HG02571 (cell line): ENCODE data around the gene CST11.

Experiments
- ATAC-seq: cut with Tn5 transposase; IDR thresholded peaks from one replicate; pipeline ENCODE4 v1.9.1; 2021; ENCODE audit warnings: mild to moderate bottlenecking, moderate library complexity; ENCODE audit not compliant: unreplicated experiment

Gene CST11

GRCh38 chr20:23420943-23421931 is 31.4 kb downstream of the CST11 start, which contains the start of gene NAPB:
NAPB (minus strand) TSS chr20:23421488; CDS start chr20:23421402, 86 bp downstream.
- peak; percentile 96 for ATAC-seq

GRCh38 chr20:23419995-23420901 is 32.4 kb downstream of the CST11 start:
- peak; percentile 34 for ATAC-seq

GRCh38 chr20:23419657-23419994 is 33.0 kb downstream of the CST11 start:
- no peak for ATAC-seq

- ATAC-seq: no peak
Observed at GRCh38 chr20:23417861-23418260, 34.8 kb downstream of the CST11 start.

DNA sequence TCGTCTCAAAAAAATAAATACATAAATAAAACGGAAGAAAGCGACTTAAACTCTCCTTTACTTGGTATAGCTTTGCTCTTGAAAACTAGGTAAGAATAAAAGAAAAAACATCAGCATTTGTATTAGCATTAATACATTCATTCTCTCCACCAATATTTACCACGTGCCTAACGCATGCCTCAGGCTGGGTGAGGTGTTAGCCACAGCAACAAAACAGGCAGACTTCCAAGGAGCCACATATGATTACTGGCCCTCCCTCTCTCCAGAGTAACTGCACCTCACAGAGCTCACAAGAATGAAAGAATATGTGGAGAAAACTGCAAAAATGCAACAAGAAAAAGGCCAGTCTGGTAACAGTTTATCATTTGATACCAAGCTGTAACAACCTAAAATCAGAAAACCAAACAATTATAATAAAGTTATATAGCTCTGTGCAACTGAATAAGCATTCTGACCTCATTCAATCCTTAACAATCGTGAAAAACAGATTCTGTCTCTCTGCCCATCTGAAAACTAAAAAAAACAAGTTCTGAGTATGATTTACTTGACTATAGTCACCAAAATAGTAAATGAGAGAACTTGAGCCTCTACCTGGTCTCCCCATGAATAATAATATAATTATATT is 36.6 kb downstream of the CST11 start:
- no peak for ATAC-seq

GRCh38 chr20:23415555-23415954 is 37.1 kb downstream of the CST11 start:
- ATAC-seq: no peak

DNA sequence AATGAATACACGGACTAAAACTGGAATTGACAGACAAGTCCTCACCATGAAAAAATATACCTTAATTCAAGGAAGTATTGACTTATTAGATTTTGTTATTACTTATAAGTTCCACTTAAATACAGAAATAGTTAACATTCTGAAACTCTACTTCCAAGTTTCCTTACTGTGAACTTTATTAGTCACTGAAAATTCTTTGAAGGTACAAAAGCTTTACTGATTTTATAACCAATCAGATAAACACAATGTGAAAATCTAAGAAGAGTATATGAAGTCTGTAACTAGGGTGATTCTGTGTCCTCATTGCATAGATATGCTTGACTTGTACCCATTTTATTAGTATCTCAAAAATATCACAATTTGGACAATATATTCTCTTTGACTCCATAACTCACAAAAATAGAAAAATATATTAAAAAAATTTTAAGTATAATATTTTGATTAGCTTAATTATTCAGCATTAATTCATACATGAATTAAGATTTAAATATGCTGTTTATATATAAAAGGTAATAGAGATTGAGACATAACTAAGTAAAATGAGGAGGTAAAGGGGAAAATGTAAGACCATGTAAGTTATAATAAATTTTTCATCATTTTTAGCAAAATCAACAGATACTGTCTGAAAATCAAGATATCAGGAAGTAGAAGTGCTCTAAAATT is 38.0 kb downstream of the CST11 start:
- ATAC-seq: no peak

DNA sequence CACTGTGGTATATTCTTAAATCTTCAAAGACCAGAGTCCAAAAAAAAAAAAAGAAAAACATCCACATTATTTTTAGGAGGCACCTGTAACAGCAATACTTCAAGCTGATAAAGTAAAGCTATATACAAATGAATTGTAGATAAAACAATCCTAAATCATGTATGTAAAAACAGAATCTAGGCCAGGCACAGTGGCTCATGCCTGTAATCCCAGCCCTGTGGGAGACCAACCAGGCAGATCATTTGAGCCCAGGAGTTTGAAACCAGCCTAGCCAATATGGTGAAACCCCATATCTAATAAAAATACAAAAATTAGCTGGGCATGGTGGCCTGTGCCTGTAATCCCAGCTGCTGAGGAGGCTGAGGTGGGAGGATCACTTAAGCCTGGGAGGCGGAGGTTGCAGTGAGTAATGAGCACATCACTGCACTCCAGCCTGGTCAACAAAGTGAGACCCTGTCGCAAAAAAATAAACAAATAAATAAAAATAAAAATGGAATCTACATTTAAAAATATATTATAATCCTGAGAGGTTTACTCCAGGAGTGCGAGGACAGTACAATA is 38.7 kb downstream of the CST11 start:
- ATAC-seq: no peak

DNA sequence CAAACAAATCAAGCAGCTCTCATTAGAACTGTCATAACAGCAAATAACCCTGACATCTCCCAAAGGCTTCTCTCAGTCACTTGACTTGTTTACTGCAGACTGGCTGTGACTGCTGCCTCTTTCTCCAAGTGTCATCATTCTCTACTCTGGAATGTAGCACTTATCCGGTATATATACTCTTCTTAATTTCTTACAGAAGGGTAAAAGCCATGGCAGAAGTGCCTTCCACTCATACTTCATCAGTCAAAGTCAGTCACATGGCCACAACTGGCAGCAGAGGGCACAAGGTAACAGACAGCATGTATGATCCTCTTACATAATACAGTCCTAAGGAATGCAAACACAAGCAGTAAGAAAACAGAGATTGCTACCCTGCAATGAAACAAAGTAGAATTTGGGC is 40.6 kb downstream of the CST11 start:
- no peak for ATAC-seq

DNA sequence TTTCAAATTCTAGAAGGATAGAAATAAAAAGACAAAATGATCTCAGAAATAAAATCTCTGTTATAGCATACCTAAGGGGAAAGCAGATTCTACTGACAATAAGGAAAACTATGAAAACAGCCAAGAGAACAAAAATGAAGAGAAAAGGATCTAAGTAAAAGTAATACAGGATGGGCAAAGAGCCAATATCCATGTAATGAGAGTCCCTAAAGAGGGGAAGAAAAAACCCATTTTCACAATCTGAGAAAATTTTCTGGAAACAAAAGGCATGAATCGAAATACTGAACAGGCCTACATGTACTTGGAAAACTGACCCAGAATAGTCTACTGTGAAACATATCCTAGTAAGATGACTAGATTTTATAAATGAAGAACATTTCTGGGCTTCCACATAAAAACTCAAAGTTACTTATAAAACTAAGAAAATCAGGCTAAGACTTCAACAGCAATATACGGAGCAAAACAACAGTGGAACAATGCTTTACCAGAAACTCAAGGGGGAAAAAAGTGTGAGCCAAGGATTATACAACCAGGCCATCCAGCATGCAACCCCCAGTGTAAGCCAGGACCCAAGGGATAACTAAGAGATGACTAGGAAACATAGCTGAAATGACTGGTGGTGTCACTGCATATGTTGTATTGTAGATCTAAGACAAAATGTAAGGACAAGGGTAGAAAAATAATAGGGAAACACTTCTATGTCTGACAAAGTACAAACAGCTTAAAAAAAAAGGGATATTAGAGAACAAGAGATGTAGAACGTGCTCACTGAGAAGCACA is 41.6 kb downstream of the CST11 start:
- ATAC-seq: no peak

- ATAC-seq: no peak
Observed at GRCh38 chr20:23409800-23410199, 42.9 kb downstream of the CST11 start.

- no peak for ATAC-seq
Observed at GRCh38 chr20:23408957-23409356, 43.7 kb downstream of the CST11 start.

DNA sequence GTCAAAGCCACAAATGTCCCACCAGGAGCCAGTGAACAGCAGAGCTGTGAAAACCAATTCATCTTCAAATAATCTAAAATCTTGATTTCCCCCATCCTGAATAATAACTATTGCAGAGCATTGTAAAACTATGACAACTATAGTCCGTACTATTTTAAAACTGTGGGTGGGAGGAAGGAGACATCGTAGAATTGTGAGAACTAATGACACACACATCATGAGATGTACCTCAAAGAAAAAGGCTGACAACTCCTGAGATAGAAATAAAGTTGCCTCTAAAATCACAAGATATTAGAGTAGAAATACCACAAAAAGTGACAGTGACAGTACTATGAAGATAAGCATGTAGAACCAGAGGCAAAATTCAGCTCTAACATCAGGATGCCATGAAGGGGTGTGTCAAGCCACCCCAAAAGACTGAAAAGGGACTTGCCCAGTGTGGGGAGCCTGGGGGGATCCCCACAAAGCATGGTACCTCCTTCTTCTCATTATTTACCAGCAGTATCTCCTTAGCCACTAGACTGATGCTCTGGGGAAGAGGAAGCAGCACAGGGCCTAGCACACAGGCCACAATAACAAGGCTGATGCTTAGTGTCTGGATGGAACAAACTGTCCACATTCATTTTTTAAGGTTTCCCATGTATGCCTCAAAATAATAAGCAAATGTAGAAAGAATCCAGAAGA is 44.8 kb downstream of the CST11 start:
- peak; percentile 85 for ATAC-seq

DNA sequence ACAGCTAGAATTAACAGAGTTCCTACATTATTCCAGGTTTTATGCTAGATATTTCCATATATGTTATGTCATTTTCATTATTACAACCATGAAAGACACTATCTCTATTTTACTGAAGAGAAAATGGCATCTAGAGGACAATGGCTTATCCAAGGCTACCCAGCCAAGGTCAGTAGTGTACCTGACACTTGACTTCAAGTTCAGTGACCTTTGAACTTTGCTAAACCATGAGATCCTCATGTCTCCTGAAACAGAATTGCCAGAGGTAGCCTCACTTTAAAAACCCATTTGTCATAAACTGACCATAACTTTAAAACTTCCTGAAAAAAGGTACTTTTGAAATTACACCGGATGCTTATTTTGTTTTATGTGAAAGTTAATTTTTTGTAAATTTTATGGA is 45.8 kb downstream of the CST11 start:
- ATAC-seq: no peak

DNA sequence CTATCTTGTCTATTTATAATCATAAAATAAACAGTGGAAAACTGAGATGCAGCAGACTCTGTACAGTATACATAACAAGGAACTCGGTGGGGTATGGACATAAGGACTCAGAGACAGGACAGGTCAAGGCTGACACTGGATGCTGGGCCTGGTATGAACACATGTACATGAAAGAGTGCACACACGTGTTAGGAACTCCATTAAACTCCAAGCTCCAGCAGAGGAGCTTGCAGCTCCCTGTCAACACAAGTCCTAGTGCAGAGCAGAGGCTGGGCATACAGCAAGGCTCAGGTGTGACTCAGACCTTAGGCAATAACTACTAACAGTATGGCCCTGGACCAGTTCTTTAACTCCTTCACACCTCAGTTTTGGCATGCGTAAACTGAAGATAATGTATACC is 48.5 kb downstream of the CST11 start:
- no peak for ATAC-seq

GRCh38 chr20:23403751-23404150 is 48.9 kb downstream of the CST11 start:
- no peak for ATAC-seq

- ATAC-seq: no peak
Observed at GRCh38 chr20:23401051-23401450, 51.6 kb downstream of the CST11 start.
